Fibroblast of the aortic adventitia (primary cell): ENCODE measurements around the gene SLIT2. TPM values are rescaled to one million over a fixed set of nuclear protein-coding genes. Genes with fewer than 3 reads are reported as not detected.

Source experiments
- DNase-seq: peaks from one replicate; pipeline ENCODE4 v3.0.0-alpha.2; 2010; ENCODE audit warnings: low read depth
- H3K4me3 ChIP-seq: 2 replicates; pipeline ENCODE4 v1.5.1; 2011; ENCODE audit warnings: low read depth, mild to moderate bottlenecking, control low read depth, low read length, moderate library complexity
- total RNA-seq: library from RNA; depleted of rRNA; stranded (reverse); fragments of >200 nt; gene quantifications from 2 replicates; pipeline ENCODE4 v1.2.3, GENCODE V29; 2012; ENCODE audit warnings: low replicate concordance
- TF ChIP-seq, protein P1 (sequence below): IDR thresholded peaks from 2 replicates; pipeline ENCODE4 v1.5.1; 2011; ENCODE audit warnings: mild to moderate bottlenecking, low read length, control low read depth, inconsistent platforms; ENCODE audit not compliant: insufficient read depth

SLIT2 gene
- total RNA-seq, 1 donor = 65.1 TPM

- peak; percentile 58 for DNase-seq
- peak overlapping the region; percentile 84 for H3K4me3 ChIP-seq
- TF ChIP-seq, protein P1, sequence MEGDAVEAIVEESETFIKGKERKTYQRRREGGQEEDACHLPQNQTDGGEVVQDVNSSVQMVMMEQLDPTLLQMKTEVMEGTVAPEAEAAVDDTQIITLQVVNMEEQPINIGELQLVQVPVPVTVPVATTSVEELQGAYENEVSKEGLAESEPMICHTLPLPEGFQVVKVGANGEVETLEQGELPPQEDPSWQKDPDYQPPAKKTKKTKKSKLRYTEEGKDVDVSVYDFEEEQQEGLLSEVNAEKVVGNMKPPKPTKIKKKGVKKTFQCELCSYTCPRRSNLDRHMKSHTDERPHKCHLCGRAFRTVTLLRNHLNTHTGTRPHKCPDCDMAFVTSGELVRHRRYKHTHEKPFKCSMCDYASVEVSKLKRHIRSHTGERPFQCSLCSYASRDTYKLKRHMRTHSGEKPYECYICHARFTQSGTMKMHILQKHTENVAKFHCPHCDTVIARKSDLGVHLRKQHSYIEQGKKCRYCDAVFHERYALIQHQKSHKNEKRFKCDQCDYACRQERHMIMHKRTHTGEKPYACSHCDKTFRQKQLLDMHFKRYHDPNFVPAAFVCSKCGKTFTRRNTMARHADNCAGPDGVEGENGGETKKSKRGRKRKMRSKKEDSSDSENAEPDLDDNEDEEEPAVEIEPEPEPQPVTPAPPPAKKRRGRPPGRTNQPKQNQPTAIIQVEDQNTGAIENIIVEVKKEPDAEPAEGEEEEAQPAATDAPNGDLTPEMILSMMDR = no peak
Measured at GRCh38 chr4:20254511-20255250, 3.0 kb downstream of the SLIT2 start.

DNA sequence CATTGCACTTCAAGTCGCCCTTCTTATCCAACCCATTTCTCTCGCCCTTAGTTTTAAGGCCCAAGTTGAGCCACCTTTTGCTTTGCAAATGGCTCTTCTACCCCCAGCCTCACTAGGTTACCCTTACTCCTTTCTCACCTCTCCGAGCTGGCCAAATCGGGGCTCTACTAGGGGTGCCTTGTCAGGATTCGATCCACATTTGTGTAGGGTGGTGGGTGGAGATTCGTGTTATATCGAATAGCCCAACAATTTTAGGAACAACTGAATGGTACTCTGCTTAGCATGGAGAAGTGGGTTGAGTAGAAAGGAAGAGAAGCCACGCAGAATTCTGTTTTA lies 3.5 kb downstream of the SLIT2 start:
- TF ChIP-seq, protein P1 = no peak
- peak; percentile 52 for DNase-seq
- H3K4me3 ChIP-seq = peak overlapping the region; percentile 84

DNA sequence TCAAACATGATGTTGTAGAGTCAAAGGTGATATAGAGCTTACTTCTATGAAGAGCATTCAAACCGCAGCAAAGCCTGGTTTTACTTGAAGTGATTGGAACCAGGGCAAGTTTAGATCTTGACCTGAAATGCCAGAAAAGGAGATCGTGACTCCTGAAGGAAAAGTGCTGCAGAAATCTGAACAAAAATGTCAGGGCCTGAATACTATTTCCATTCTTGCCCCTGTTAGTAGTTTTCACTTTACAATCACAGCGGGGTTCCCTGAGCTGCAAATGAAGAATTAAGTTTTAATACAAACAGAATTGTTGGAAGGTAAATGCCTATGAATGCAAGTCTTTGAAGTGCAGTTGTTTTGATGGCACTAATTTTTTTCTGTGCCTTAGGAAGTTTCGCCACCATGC lies 4.1 kb downstream of the SLIT2 start:
- TF ChIP-seq, protein P1 = no peak
- peak; percentile 56 for DNase-seq

DNA sequence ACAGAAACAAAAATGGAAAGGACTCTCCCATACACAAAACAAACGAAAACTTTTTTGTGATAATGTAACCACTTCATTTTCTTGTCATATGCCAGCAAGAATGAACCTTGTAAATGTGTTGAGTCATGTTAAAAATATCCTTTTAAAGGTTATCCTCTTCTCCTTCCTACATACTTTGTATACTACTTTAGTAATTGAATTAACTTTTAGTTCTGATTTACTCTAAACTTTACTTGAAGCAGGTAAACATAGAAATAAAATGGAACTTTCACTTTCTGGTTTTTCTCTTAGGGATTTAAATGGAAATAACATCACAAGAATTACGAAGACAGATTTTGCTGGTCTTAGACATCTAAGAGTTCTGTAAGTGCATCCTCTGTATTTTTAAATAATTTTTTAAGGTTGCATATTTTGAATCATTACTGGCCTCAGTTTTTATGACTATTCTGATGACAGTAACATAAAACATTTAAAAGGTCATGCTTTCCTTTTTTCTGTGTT lies 4.7 kb downstream of the SLIT2 start:
- TF ChIP-seq, protein P1 = no peak
- peak overlapping the region; percentile 84 for H3K4me3 ChIP-seq
- peak; percentile 56 for DNase-seq

More for the DNA sequence above, 4.1 kb downstream of the SLIT2 start:
- H3K4me3 ChIP-seq = peak overlapping the region; percentile 84

GRCh38 chr4:20259707-20260106 lies 8.0 kb downstream of the SLIT2 start:
- peak; percentile 78 for DNase-seq
- TF ChIP-seq, protein P1 = no peak
- no peak overlapping the region for H3K4me3 ChIP-seq

- no peak overlapping the region for H3K4me3 ChIP-seq
- DNase-seq = no peak
- TF ChIP-seq, protein P1 = no peak
Measured at GRCh38 chr4:20260821-20261220, 9.1 kb downstream of the SLIT2 start.
